ENCODE measurements around the gene MBOAT1.

Gene MBOAT1

GRCh38 chr6:20233007-20233730 is 20.9 kb upstream of the MBOAT1 start:
- DNase-seq, result no peak

GRCh38 chr6:20232188-20232587 is 19.9 kb upstream of the MBOAT1 start:
- no peak for DNase-seq

- no peak for DNase-seq
Observed at GRCh38 chr6:20230401-20231119, 18.3 kb upstream of the MBOAT1 start.

- DNase-seq, result no peak
Observed at GRCh38 chr6:20229881-20230280, 17.6 kb upstream of the MBOAT1 start.

- no peak for DNase-seq
Observed at GRCh38 chr6:20227350-20227749, 15.1 kb upstream of the MBOAT1 start.

- DNase-seq, result no peak
Observed at GRCh38 chr6:20223141-20223540, 10.9 kb upstream of the MBOAT1 start.

- no peak for DNase-seq
Observed at GRCh38 chr6:20221421-20221820, 9.2 kb upstream of the MBOAT1 start.

- no peak for DNase-seq
Observed at GRCh38 chr6:20220359-20220758, 8.1 kb upstream of the MBOAT1 start.

- DNase-seq, result no peak
Observed at GRCh38 chr6:20217891-20218290, 5.6 kb upstream of the MBOAT1 start.

- no peak for DNase-seq
Observed at GRCh38 chr6:20217324-20217855, 5.1 kb upstream of the MBOAT1 start.

- no peak for DNase-seq
Observed at GRCh38 chr6:20215310-20215709, 3.0 kb upstream of the MBOAT1 start.

GRCh38 chr6:20213271-20213798 is 1.1 kb upstream of the MBOAT1 start:
- no peak for DNase-seq

GRCh38 chr6:20211941-20212391 is 303 bp downstream of the MBOAT1 start:
- no peak for DNase-seq

- DNase-seq, result no peak
Observed at GRCh38 chr6:20211037-20211940, 980 bp downstream of the MBOAT1 start.

- DNase-seq, result no peak
Observed at GRCh38 chr6:20210158-20210557, 2.1 kb downstream of the MBOAT1 start.

- no peak for DNase-seq
Observed at GRCh38 chr6:20208687-20209378, 3.4 kb downstream of the MBOAT1 start.

- no peak for DNase-seq
Observed at GRCh38 chr6:20207088-20207418, 5.2 kb downstream of the MBOAT1 start.

GRCh38 chr6:20205722-20206161 is 6.5 kb downstream of the MBOAT1 start:
- no peak for DNase-seq

GRCh38 chr6:20204512-20204894 is 7.8 kb downstream of the MBOAT1 start:
- DNase-seq, result no peak

- DNase-seq, result no peak
Observed at GRCh38 chr6:20203561-20204511, 8.4 kb downstream of the MBOAT1 start.

GRCh38 chr6:20202699-20203302 is 9.5 kb downstream of the MBOAT1 start:
- no peak for DNase-seq
